Ovary (tissue), 9 donors: Measurements from ENCODE around the gene RAB3IL1. TPM values are rescaled to one million over a fixed set of nuclear protein-coding genes. Genes with fewer than 3 reads are reported as not detected.

Experiments used
- DNase-seq, 5 donors: peaks; one replicate each; pipeline ENCODE4 v3.0.0-alpha.2; 2019 to 2020
- H3K27ac ChIP-seq, 2 donors: fragments of 200-600 bp; one replicate each; pipeline versions ENCODE4 v1.5.1 to v1.8.0; 2019 to 2022
- H3K27me3 ChIP-seq: fragments of 200-600 bp; one replicate; pipeline ENCODE4 v1.8.0; 2022
- H3K36me3 ChIP-seq: fragments of 200-600 bp; sonication (generic); one replicate; pipeline ENCODE4 v1.5.1; 2019
- H3K4me1 ChIP-seq: one replicate; pipeline ENCODE4 v1.8.1; 2013; ENCODE audit warnings: mild to moderate bottlenecking, moderate library complexity; ENCODE audit not compliant: insufficient read depth
- H3K4me3 ChIP-seq: fragments of 200-600 bp; sonication (generic); one replicate; pipeline ENCODE4 v1.5.1; 2017
- H3K9me3 ChIP-seq, 2 donors: fragments of 200-600 bp in 1 of 2; sonication (generic) in 1 of 2; one replicate each; pipeline versions ENCODE4 v1.5.1 to v1.8.1; 2013 to 2019; ENCODE audit warnings: mild to moderate bottlenecking in 1 of 2, moderate library complexity in 1 of 2
- CTCF ChIP-seq, 3 donors: fragments of 450-650 bp in 2 of 3; fragments of 200-600 bp in 1 of 3; IDR thresholded peaks; one replicate each; pipeline versions ENCODE4 v1.5.1 to v1.8.0; 2016 to 2022; ENCODE audit warnings: antibody characterized with exemption in 3 of 3, mild to moderate bottlenecking in 1 of 3
- EP300 ChIP-seq: sonication (generic); formaldehyde crosslinking; IDR thresholded peaks from one replicate; pipeline ENCODE4 v1.6.1; 2017; ENCODE audit warnings: antibody characterized with exemption
- POLR2A ChIP-seq: fragments of 450-650 bp; IDR thresholded peaks from one replicate; pipeline ENCODE4 v1.6.1; 2017; ENCODE audit warnings: antibody characterized with exemption, mild to moderate bottlenecking, moderate library complexity
- WGBS, 3 donors: extraction: QIAGEN DNeasy Blood & Tissue Kit in 1 of 3; methylation state at CpG; one replicate each; pipeline versions ENCODE4 v1.1.5 to v1.1.7; 2013 to 2017; 5-methylcytosine and 5-hydroxymethylcytosine counted together
- intact Hi-C, 4 donors: fragments of 100-400 bp; cut with DNase I; formaldehyde crosslinking; loops; one replicate each; pipeline versions ENCODE4 v1.11.0 to v1.15.1; 2022 to 2023
- polyA plus RNA-seq, 2 donors: library from polyadenylated mRNA; stranded (reverse); fragments of 200-250 nt in 1 of 2; fragments of 350-450 nt in 1 of 2; fragmentation: Illumina TruSeq in 1 of 2; extraction: RNeasy Lipid Tissue Mini Kit (QIAGEN cat#74804) in 1 of 2; gene quantifications; one replicate each; pipeline ENCODE4 v1.2.3, GENCODE V29; 2013 to 2014
- total RNA-seq, 7 donors: library from RNA; depleted of rRNA in 2 of 7; stranded (reverse); fragments of >200 nt in 2 of 7; fragmentation: NEBNext Ultra II Directional in 3 of 7; extraction: Animal tissue kit (Norgen Biotek cat#: 25700) in 3 of 7; gene quantifications; one replicate each; pipeline versions ENCODE4 v1.1.0 to v1.2.4, GENCODE V29; 2016 to 2023
- donor health status: DM: no; HTN: no; CAD: no; lungs with moderate emphysema.
- donor health status: DM: no; HTN: no; CAD: no.
- donor health status: Bipolar disorder and iron deficiency.
- donor health status: DM: yes; HTN: yes; CAD: no.
- donor health status: DM: no; HTN: no; CAD: no.
- donor health status: DM: yes; HTN: yes; CAD: no.

Gene RAB3IL1
- total and polyA plus RNA-seq, 9 donors = 4.5 to 90.0 (median 52.9) TPM

- no peak for DNase-seq
- Histone ChIP-seq H3K27ac (peak overlapping the region in 1 of 2 donors; percentile 1), H3K4me1 (peaks cover 18% of the 10 kb centered on the region), H3K9me3 (no peaks in the 10 kb centered on the region), H3K4me3 (no peak overlapping the region), H3K36me3 (no peaks in the 10 kb centered on the region), H3K27me3 (no peaks in the 10 kb centered on the region)
- WGBS, 3 donors = 88 to 89% (median 88%) methylated on average over 13 of the region's 13 CpGs
- intact Hi-C loops = no loop called here
- TF ChIP-seq CTCF (IDR thresholded peaks at IDR 0.05) (no peak), POLR2A (no peak), EP300 (no peak)
Measured at GRCh38 chr11:61905067-61905696, 12.2 kb downstream of the RAB3IL1 start.

GRCh38 chr11:61904539-61905048 lies 12.8 kb downstream of the RAB3IL1 start:
- intact Hi-C loops = no loop called here
- Histone ChIP-seq H3K36me3 (no peaks in the 10 kb centered on the region), H3K4me1 (peaks cover 14% of the 10 kb centered on the region), H3K4me3 (no peak overlapping the region), H3K9me3 (no peaks in the 10 kb centered on the region), H3K27ac (no peak overlapping the region), H3K27me3 (no peaks in the 10 kb centered on the region)
- TF ChIP-seq EP300 (no peak), CTCF (IDR thresholded peaks at IDR 0.05) (no peak), POLR2A (no peak)
- no peak for DNase-seq
- WGBS, 3 donors = 75 to 79% (median 75%) methylated on average over 18 to 19 of the region's 19 CpGs

- intact Hi-C loops = no loop called here
- Histone ChIP-seq H3K4me1 (peaks cover 7% of the 10 kb centered on the region), H3K27ac (no peak overlapping the region), H3K4me3 (no peak overlapping the region), H3K9me3 (no peaks in the 10 kb centered on the region), H3K27me3 (no peaks in the 10 kb centered on the region), H3K36me3 (no peaks in the 10 kb centered on the region)
- DNase-seq = no peak
- WGBS, 3 donors = 92 to 96% (median 94%) methylated on average over 3 of the region's 3 CpGs
- TF ChIP-seq POLR2A (no peak), EP300 (no peak), CTCF (IDR thresholded peaks at IDR 0.05) (no peak)
Measured at GRCh38 chr11:61903845-61904244, 13.5 kb downstream of the RAB3IL1 start.

- no peak for DNase-seq
- H3K36me3 ChIP-seq = no peaks in the 10 kb centered on the region
- H3K4me1 ChIP-seq = peaks cover 3% of the 10 kb centered on the region
- H3K27me3 ChIP-seq = no peaks in the 10 kb centered on the region
- no peak for TF ChIP-seq EP300
- intact Hi-C loops = no loop called here
- H3K4me3 ChIP-seq = no peak overlapping the region
- 88 to 89% (median 88%) methylated on average over 11 of the region's 11 CpGs for WGBS, 3 donors
- no peaks in the 10 kb centered on the region for H3K9me3 ChIP-seq
- no peak overlapping the region for H3K27ac ChIP-seq
Measured at GRCh38 chr11:61902313-61902712, 15.1 kb downstream of the RAB3IL1 start.

- no peak overlapping the region for H3K27ac ChIP-seq
Measured at GRCh38 chr11:61901397-61901796, 16.0 kb downstream of the RAB3IL1 start.

More at GRCh38 chr11:61901397-61901796, 16.0 kb downstream of the RAB3IL1 start:
- DNase-seq = no peak
- no peaks in the 10 kb centered on the region for H3K36me3 ChIP-seq
- TF ChIP-seq CTCF (IDR thresholded peaks at IDR 0.05) = no peak
- no peak for TF ChIP-seq POLR2A
- no peak overlapping the region for H3K4me3 ChIP-seq
- 82 to 88% (median 85%) methylated on average over 10 of the region's 10 CpGs for WGBS, 3 donors
- no peaks in the 10 kb centered on the region for H3K9me3 ChIP-seq
- peaks cover 3% of the 10 kb centered on the region for H3K4me1 ChIP-seq
- H3K27me3 ChIP-seq = no peaks in the 10 kb centered on the region
- intact Hi-C loops = no loop called here
